HUES48 (cell line): ENCODE results near the gene DNAAF3.
A peak's percentile ranks its signal among the peaks of the same experiment; 100 is the strongest.

Experiments
- H3K27ac ChIP-seq: one replicate; pipeline ENCODE4 v1.7.0; 2013; ENCODE audit warnings: low read depth, low read length, inconsistent platforms
- H3K27me3 ChIP-seq: 2 replicates; pipeline ENCODE4 v1.6.1; 2013; ENCODE audit warnings: mild to moderate bottlenecking, low read length; ENCODE audit not compliant: control insufficient read depth, insufficient read depth
- H3K36me3 ChIP-seq: 2 replicates; pipeline ENCODE4 v1.6.1; 2013; ENCODE audit warnings: low read length; ENCODE audit not compliant: control insufficient read depth, insufficient read depth
- H3K4me1 ChIP-seq: 2 replicates; pipeline ENCODE4 v1.6.1; 2013; ENCODE audit warnings: mild to moderate bottlenecking, low read length; ENCODE audit not compliant: control insufficient read depth, insufficient read depth
- H3K4me3 ChIP-seq: 2 replicates; pipeline ENCODE4 v1.5.1; 2013; ENCODE audit warnings: mild to moderate bottlenecking, low read depth, low read length
- H3K9ac ChIP-seq: 2 replicates; pipeline ENCODE4 v1.6.1; 2013; ENCODE audit warnings: mild to moderate bottlenecking, low read depth, low read length, moderate library complexity
- H3K9me3 ChIP-seq: 2 replicates; pipeline ENCODE4 v1.6.1; 2013; ENCODE audit warnings: low read length; ENCODE audit not compliant: control insufficient read depth, insufficient read depth

The DNAAF3 gene

DNA sequence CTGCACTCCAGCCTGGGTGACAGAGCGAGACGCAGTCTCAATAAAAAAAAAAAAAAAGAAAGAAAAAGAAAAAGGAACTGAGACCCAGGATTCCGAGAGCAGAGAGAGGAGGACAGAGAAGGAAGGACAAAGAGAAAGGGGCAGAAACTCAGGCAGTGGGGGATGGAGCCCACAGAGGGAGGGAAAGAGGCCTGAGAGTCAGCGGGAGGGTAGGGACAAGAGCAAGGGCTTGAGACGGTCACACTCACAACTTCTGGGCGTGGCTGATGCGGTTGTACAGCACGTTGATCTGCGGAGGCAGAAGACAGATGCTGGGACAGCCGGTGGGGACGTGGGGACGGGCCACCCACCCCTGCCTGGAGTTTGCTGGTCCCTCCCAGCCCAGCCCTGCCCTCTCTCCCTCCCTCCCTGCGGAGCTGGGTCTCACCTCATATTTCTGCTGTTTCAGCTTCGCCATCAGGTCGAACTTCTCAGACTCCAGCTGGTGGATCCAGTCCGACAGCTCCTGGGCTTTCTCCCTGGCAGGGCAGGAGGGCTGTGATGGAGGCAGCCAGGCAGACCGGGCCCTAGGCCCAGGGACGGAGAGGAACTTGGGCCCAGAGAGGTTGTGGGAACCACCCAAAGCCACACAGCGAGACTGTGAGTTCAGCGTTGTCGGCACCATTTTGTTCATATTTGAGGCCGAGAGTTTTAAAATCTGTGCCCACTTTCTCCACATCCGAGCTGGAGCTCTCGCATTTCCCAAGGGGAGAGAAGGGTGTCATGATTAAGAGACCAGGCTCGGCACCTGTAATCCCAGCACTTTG, 32.6 kb downstream of the DNAAF3 start:
- no peak overlapping the region for H3K9ac ChIP-seq
- H3K27ac ChIP-seq: no peak overlapping the region
- no peaks in the 10 kb centered on the region for H3K9me3 ChIP-seq
- H3K27me3 ChIP-seq: no peaks in the 10 kb centered on the region
- no peak overlapping the region for H3K4me3 ChIP-seq
- H3K36me3 ChIP-seq: peaks cover 17% of the 10 kb centered on the region; the same call in 1 of the 2 replicates
- H3K4me1 ChIP-seq: peaks cover 4% of the 10 kb centered on the region; the same call in 1 of the 2 replicates

DNA sequence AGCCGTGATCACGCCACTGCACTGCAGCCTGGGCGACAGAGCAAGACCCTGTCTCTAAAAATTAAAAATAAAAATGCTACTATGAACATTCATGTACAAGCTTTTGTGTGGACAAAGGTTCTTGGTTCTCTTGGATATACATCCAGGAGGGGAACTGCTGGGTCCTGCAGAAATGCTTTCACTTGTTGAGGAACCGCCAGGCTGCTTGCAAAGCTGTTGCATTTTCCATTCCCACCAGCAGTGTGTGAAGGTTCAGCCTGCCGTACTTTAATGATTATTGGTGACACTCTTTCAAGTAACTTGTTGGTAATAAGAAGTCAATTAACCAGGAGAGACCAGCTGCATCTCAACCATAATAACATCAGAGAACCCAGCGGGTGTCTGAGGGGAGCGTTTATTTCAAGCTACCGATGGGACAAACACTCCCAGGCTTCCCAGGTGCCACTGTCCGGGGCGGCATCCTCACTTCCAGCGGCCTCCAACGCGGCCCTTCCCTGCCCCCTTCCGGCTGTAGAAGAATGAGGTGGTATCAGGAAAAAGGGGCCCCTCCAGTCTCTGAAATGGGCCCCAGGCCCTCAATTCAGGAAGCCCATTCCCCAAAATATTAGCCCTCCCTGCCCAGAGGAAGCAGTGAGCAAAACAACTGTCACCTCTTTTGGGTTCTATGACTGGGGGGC, 33.8 kb downstream of the DNAAF3 start:
- Histone ChIP-seq H3K36me3 (peaks cover 17% of the 10 kb centered on the region; the same call in 1 of the 2 replicates), H3K4me3 (no peak overlapping the region), H3K4me1 (peaks cover 4% of the 10 kb centered on the region; the same call in 1 of the 2 replicates), H3K27me3 (no peaks in the 10 kb centered on the region), H3K27ac (no peak overlapping the region), H3K9me3 (no peaks in the 10 kb centered on the region), H3K9ac (no peak overlapping the region)

DNA sequence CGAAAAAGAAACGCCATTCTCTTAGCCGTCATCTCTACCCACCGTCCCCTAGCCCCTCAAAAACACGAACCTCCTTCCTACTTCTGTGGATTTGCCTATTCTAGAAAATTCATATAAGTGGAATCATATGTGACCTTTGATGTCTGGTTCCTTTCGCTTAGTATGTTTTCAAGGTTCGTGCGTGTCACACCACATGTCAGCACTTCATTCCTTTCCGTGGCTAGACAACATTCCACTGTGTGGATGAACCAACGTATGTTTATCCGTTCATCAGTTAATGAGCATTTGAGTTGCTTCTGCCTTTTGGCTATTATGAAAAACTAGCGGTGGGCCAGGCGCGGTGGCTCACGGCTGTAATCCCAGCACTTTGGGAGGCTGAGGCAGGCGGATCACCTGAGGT, 35.0 kb downstream of the DNAAF3 start:
- Histone ChIP-seq H3K36me3 (peaks cover 13% of the 10 kb centered on the region; the same call in 1 of the 2 replicates), H3K4me1 (peaks cover 4% of the 10 kb centered on the region; the same call in 1 of the 2 replicates), H3K27me3 (no peaks in the 10 kb centered on the region), H3K27ac (no peak overlapping the region), H3K4me3 (no peak overlapping the region), H3K9ac (no peak overlapping the region), H3K9me3 (no peaks in the 10 kb centered on the region)

DNA sequence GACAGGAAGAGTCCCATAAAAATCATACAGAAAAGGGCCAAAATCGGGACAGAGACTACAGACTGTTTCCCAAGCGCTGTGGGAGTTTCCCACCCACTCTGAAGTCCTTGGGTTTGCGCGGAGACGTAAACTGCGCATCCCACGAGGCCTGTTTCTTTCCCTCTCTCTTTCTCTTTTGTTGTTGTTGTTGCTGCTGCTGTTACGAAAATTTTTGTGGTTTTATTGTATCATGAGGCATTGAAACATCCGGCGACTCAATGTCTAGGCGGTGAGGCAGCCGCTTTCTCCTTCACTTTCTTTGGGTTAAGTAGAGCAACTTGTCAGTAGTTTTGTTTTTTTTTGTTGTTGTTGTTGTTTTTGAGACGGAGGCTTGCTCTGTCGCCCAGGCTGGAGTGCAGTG, 47.4 kb downstream of the DNAAF3 start:
- no peaks in the 10 kb centered on the region for H3K27me3 ChIP-seq
- no peaks in the 10 kb centered on the region for H3K36me3 ChIP-seq
- H3K9ac ChIP-seq: 0 out of 2 replicates have a peak overlapping the region, but pooled peaks have one; percentile 23
- peak overlapping the region; percentile 74 for H3K4me3 ChIP-seq
- H3K9me3 ChIP-seq: no peaks in the 10 kb centered on the region
- H3K4me1 ChIP-seq: 0 out of 2 replicates have a peak, but pooled peaks cover 6% of the 10 kb centered on the region
- no peak overlapping the region for H3K27ac ChIP-seq

DNA sequence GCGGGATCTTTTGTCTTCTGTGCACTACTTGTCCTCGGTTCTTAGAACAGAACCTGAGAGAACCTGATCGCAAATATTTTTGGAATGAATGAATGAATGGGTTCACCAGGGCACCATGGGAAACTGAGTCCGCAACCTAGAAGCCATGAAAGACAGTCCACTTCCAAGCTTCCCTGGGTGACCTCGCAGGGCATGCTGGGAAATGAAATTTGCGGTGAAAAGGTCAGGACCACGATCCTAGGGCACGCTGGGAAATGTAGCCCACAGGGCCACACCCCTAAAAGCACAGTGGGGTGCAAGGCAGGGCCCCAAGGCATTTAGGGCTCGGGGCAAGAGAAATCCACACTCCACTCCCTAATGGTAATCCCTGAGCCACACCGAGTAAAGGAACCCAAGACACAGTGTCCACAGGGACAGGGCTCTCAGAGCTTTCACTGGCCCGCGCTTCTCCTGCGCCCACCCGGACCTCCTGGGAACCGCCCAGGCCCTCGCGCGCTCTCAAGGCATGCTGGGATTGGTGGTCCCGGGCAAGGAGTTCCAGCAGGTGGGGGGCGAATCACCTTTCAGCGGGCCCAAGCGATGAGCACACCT, 47.9 kb downstream of the DNAAF3 start:
- no peaks in the 10 kb centered on the region for H3K9me3 ChIP-seq
- H3K4me3 ChIP-seq: peak overlapping the region; percentile 74
- peak overlapping the region; percentile 36 for H3K9ac ChIP-seq
- no peak overlapping the region for H3K27ac ChIP-seq
- no peaks in the 10 kb centered on the region for H3K36me3 ChIP-seq
- H3K27me3 ChIP-seq: no peaks in the 10 kb centered on the region
- H3K4me1 ChIP-seq: peaks cover 6% of the 10 kb centered on the region; the same call in 1 of the 2 replicates

DNA sequence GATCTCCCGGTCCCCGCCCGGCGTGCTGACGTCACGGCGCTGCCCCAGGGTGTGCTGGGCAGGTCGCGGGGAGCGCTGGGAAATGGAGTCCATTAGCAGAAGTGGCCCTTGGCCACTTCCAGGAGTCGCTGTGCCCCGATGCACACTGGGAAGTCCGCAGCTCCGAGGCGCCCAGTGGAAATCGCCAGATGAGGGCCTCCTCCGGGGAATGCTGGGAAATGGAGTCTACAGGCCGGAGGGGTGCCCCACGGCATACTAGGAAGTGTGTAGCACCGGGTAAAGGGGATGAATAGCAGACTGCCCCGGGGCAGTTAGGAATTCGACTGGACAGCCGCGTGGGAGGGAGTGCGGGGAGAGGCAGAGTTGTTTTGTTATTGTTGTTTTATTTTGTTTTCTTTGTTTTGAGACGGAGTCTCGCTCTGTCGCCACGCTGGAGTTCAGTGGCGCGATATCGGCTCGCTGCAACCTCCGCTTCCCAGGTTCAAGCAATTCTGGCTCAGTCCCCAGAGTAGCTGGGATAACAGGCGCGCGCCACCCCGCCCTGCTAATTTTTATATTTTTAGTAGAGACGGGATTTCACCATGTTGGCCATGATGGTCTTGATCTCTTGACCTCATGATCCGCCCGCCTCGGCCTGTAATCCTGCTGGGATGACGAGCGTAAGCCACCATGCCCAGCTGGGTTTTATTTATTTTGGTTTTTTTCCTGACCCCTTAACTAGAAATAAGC, 48.6 kb downstream of the DNAAF3 start:
- H3K27ac ChIP-seq: no peak overlapping the region
- H3K9ac ChIP-seq: peak overlapping the region; percentile 36
- peaks cover 11% of the 10 kb centered on the region for H3K4me1 ChIP-seq

DNA sequence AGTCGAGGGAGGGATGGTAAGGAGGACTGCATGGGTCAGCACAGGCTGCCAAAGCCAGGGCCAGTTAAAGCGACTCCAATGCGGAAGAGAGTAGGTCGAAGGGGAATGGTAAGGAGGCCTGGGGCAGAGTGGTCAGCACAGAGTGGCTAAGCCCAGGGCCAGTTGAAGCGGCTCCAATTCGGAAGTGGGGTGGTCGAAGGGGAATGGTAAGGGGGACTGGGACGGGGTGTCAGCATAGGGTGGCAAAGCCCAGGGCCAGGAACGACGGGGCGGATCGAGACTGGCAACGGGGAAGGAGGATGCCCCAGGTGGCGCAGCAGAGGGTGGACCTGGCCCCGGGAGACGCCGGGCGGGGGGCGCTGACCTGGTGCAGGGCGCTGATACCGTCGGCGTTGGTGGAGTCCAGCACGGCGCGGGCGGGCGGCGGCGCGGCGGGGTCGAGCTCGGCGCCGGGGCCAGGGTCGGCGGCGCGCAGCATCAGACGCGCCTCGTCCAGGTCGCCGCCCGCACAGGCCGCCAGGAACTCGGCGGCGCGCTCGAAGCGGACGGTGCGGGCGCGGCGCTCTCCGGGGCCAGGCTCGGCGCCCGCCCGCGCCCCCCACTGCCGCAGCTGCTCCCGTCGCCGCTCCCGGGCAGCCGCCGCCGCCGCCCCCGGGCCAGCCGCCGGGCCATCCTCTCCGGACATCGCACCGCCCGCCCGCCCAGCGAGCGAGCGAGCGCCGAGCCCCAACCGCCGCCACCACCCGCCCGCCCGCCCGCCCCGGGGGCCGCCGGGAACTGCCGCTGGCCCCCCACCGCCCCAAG, 49.4 kb downstream of the DNAAF3 start, which contains the start of gene PPP1R12C:
PPP1R12C (minus strand) TSS at position 779 of the 804 bp plus-strand sequence; CDS start at position 685, 94 bp downstream.
- peak within 1 kb of the TSS; percentile 75 for H3K4me3 ChIP-seq
- peaks cover 6% of the 10 kb centered on the region for H3K36me3 ChIP-seq
- H3K9ac ChIP-seq: peak within 1 kb of the TSS; percentile 36
- H3K27ac ChIP-seq: peak within 1 kb of the TSS; percentile 17
- peaks cover 11% of the 10 kb centered on the region for H3K4me1 ChIP-seq
- H3K9me3 ChIP-seq: no peaks in the 10 kb centered on the region
- no peaks in the 10 kb centered on the region for H3K27me3 ChIP-seq

More for the DNA sequence above, 48.6 kb downstream of the DNAAF3 start:
- peak overlapping the region; percentile 74 for H3K4me3 ChIP-seq
- H3K27me3 ChIP-seq: no peaks in the 10 kb centered on the region
- H3K9me3 ChIP-seq: no peaks in the 10 kb centered on the region
- H3K36me3 ChIP-seq: no peaks in the 10 kb centered on the region

DNA sequence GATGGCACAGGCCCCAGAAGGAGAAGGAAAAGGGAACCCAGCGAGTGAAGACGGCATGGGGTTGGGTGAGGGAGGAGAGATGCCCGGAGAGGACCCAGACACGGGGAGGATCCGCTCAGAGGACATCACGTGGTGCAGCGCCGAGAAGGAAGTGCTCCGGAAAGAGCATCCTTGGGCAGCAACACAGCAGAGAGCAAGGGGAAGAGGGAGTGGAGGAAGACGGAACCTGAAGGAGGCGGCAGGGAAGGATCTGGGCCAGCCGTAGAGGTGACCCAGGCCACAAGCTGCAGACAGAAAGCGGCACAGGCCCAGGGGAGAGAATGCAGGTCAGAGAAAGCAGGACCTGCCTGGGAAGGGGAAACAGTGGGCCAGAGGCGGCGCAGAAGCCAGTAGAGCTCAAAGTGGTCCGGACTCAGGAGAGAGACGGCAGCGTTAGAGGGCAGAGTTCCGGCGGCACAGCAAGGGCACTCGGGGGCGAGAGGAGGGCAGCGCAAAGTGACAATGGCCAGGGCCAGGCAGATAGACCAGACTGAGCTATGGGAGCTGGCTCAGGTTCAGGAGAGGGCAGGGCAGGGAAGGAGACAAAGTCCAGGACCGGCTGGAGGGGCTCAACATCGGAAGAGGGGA, 50.1 kb downstream of the DNAAF3 start:
- Histone ChIP-seq H3K9ac (peak overlapping the region; percentile 31; the same call in 1 of the 2 replicates), H3K4me1 (peaks cover 11% of the 10 kb centered on the region), H3K36me3 (peaks cover 6% of the 10 kb centered on the region), H3K27me3 (no peaks in the 10 kb centered on the region), H3K4me3 (peak overlapping the region; percentile 75), H3K9me3 (no peaks in the 10 kb centered on the region), H3K27ac (peak overlapping the region; percentile 17)

DNA sequence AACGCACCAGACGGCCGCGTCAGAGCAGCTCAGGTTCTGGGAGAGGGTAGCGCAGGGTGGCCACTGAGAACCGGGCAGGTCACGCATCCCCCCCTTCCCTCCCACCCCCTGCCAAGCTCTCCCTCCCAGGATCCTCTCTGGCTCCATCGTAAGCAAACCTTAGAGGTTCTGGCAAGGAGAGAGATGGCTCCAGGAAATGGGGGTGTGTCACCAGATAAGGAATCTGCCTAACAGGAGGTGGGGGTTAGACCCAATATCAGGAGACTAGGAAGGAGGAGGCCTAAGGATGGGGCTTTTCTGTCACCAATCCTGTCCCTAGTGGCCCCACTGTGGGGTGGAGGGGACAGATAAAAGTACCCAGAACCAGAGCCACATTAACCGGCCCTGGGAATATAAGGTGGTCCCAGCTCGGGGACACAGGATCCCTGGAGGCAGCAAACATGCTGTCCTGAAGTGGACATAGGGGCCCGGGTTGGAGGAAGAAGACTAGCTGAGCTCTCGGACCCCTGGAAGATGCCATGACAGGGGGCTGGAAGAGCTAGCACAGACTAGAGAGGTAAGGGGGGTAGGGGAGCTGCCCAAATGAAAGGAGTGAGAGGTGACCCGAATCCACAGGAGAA, 50.9 kb downstream of the DNAAF3 start:
- H3K27me3 ChIP-seq: no peaks in the 10 kb centered on the region
- peaks cover 6% of the 10 kb centered on the region for H3K36me3 ChIP-seq
- H3K9me3 ChIP-seq: no peaks in the 10 kb centered on the region
- H3K27ac ChIP-seq: no peak overlapping the region
- peaks cover 11% of the 10 kb centered on the region for H3K4me1 ChIP-seq
- no peak overlapping the region for H3K9ac ChIP-seq
- H3K4me3 ChIP-seq: peak overlapping the region; percentile 75
